ENCODE measurements around the gene LRBA.
"Not testable (repeated sequence)": the region's sequence is repeated elsewhere in the genome, so short reads cannot be mapped to it uniquely, and the experiment has no call there.

Gene LRBA

GRCh38 chr4:150668824-150669223, 346.3 kb downstream of the LRBA start:
- no peak for DNase-seq (ENCODE audit: low spot score)

GRCh38 chr4:150664935-150665334, 350.1 kb downstream of the LRBA start:
- DNase-seq (ENCODE audit: low spot score), result no peak

GRCh38 chr4:150662686-150663085, 352.4 kb downstream of the LRBA start:
- DNase-seq (ENCODE audit: low spot score), result no peak

- DNase-seq (ENCODE audit: low spot score), result not testable (repeated sequence)
These were observed 353.5 kb downstream of the LRBA start for GRCh38 chr4:150661551-150661950.

GRCh38 chr4:150658258-150658657, 356.8 kb downstream of the LRBA start:
- not testable (repeated sequence) for DNase-seq (ENCODE audit: low spot score)

- DNase-seq (ENCODE audit: low spot score), result no peak
These were observed 358.2 kb downstream of the LRBA start for GRCh38 chr4:150656891-150657290.

GRCh38 chr4:150650751-150651150, 364.3 kb downstream of the LRBA start:
- DNase-seq (ENCODE audit: low spot score), result no peak

GRCh38 chr4:150648123-150648522, 367.0 kb downstream of the LRBA start:
- no peak for DNase-seq (ENCODE audit: low spot score)

- DNase-seq (ENCODE audit: low spot score), result no peak
These were observed 368.1 kb downstream of the LRBA start for GRCh38 chr4:150647008-150647407.

GRCh38 chr4:150641612-150642011, 373.5 kb downstream of the LRBA start:
- no peak for DNase-seq (ENCODE audit: low spot score)

GRCh38 chr4:150632639-150633038, 382.4 kb downstream of the LRBA start:
- no peak for DNase-seq (ENCODE audit: low spot score)

GRCh38 chr4:150628073-150628472, 387.0 kb downstream of the LRBA start:
- DNase-seq (ENCODE audit: low spot score), result no peak

GRCh38 chr4:150625033-150625432, 390.1 kb downstream of the LRBA start:
- DNase-seq (ENCODE audit: low spot score), result no peak

- DNase-seq (ENCODE audit: low spot score), result no peak
These were observed 391.0 kb downstream of the LRBA start for GRCh38 chr4:150624055-150624454.

- no peak for DNase-seq (ENCODE audit: low spot score)
These were observed 396.0 kb downstream of the LRBA start for GRCh38 chr4:150619042-150619441.

- no peak for DNase-seq (ENCODE audit: low spot score)
These were observed 406.0 kb downstream of the LRBA start for GRCh38 chr4:150609131-150609530.

- no peak for DNase-seq (ENCODE audit: low spot score)
These were observed 414.2 kb downstream of the LRBA start for GRCh38 chr4:150600812-150601445.

- DNase-seq (ENCODE audit: low spot score), result no peak
These were observed 415.5 kb downstream of the LRBA start for GRCh38 chr4:150599547-150599946.

GRCh38 chr4:150598909-150599308, 416.2 kb downstream of the LRBA start:
- no peak for DNase-seq (ENCODE audit: low spot score)

- DNase-seq (ENCODE audit: low spot score), result no peak
These were observed 421.1 kb downstream of the LRBA start for GRCh38 chr4:150593996-150594395.

GRCh38 chr4:150591904-150592303, 423.2 kb downstream of the LRBA start:
- no peak for DNase-seq (ENCODE audit: low spot score)

- peak; percentile 57 for DNase-seq (ENCODE audit: low spot score)
These were observed 423.7 kb downstream of the LRBA start for GRCh38 chr4:150591406-150591805.

GRCh38 chr4:150590631-150591030, 424.5 kb downstream of the LRBA start:
- DNase-seq (ENCODE audit: low spot score), result no peak

GRCh38 chr4:150589157-150589556, 425.9 kb downstream of the LRBA start:
- DNase-seq (ENCODE audit: low spot score), result no peak
